GM21619 (cell line): ENCODE measurements around the gene MASP1.
"Not testable (repeated sequence)": the region's sequence is repeated elsewhere in the genome, so short reads cannot be mapped to it uniquely, and the experiment has no call there.

Experiments used
- ATAC-seq: cut with Tn5 transposase; IDR thresholded peaks from one replicate; pipeline ENCODE4 v1.9.1; 2021; ENCODE audit not compliant: unreplicated experiment

The MASP1 gene

GRCh38 chr3:187265461-187265955 lies 26.0 kb downstream of the MASP1 start:
- no peak for ATAC-seq

DNA sequence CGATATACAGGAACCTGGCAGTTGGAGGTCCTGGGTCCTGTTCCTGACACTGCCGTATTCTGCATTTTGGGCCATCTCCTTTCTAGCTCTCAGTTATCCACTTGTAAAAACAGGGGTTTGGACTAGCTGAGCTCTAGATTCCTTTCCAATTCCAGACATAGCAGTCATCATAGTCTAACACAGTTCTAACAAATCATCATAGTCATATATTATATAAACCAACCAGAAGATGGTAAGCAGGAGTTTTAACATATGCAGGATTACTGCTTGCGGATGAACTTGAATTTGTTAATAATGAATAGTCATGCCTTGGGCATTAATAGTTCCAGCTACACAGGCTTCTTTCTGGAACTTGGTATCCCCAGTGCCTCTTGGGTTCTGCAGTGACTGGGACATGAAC lies 26.6 kb downstream of the MASP1 start:
- no peak for ATAC-seq

GRCh38 chr3:187264021-187264420 lies 27.5 kb downstream of the MASP1 start:
- ATAC-seq: no peak

GRCh38 chr3:187263270-187263669 lies 28.3 kb downstream of the MASP1 start:
- ATAC-seq: no peak

DNA sequence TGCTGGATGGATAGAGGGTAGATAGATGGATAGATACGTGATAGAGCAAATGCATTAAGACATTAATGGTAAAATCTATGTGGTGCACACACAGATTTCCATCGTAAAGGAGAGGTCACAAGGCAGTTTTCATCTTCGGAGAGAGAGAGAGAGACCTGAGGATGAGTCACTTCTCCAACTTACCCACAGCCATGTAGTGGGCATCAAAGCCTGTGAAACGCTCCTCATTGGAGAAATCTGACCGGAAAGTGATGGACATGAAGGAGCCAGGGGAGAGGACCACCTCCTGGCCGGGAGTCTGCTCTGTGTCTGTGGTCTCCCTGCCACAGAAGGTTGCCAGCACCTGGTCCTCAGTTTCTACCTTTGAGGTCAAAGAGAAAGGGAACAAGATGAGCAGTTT lies 29.2 kb downstream of the MASP1 start:
- no peak for ATAC-seq

DNA sequence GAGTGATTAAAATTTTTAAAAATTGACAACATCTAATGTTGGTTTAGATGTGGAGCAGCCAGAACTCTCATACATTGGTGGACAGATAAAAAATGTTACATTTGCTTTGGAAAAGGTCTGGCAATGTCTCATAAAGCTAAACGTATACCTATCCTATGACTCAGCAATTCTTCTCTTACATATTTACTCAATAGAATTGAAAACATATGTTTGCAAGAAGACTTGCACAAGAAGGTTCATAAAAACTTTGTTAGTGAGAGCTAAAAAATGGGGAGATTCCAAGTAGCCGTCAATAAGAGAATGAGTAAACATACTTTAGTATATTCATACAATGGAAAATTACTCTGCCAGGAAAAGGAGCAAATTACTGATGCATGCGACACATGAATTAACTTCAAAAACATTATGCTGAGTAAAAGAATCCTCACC lies 30.0 kb downstream of the MASP1 start:
- ATAC-seq: no peak

- no peak for ATAC-seq
Observed at GRCh38 chr3:187259171-187259570, 32.4 kb downstream of the MASP1 start.

GRCh38 chr3:187257992-187258692 lies 33.4 kb downstream of the MASP1 start:
- ATAC-seq: no peak

- no peak for ATAC-seq
Observed at GRCh38 chr3:187257471-187257870, 34.1 kb downstream of the MASP1 start.

DNA sequence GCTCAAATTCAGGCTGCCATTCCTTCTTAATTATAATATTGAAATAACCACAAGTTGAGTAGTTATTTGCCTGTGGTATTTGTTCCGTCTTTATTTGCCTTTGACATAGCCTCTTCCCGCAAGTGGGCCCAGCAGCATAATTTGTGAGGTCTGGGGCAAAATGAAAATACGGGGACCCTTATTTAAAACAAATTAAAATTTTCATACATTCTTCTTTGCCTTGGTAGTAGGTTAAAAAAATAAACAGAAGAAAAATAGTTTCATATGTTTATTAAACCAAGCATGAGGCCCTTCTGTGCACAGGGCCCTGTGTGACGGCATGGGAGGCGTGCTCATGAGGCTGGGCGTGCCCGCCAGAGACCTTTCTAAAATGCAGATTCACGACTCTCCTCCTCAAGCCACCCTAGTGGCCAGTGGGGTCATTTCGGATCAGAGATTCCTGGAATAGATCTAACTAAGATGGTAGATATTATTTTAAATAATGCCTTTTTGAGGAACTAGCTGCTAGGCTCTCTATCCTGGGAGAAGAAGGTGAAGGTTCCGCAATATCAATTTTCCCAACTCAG lies 35.4 kb downstream of the MASP1 start:
- no peak for ATAC-seq

GRCh38 chr3:187255314-187255713 lies 36.2 kb downstream of the MASP1 start:
- ATAC-seq: no peak

DNA sequence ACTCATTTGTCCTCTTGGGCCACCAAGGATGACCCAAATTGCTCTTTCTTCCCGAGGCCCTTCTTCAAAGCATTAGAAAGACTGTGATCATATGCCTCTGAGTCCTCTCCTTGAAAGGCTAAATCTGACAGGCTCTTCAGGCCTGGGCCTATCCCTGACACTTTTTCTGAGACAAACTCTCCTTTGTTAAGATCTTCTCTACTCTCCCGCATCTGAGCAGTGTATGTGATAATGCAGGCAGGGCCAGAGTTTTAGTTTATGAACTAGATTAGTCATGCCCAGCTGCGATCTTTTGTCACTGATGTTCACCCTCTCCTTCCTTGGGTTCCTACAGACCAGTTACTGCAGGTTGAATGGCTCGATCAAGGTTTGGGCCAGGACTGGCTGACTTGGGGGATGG lies 39.2 kb downstream of the MASP1 start:
- ATAC-seq: no peak

GRCh38 chr3:187251599-187251998 lies 39.9 kb downstream of the MASP1 start:
- ATAC-seq: no peak

GRCh38 chr3:187247398-187247797 lies 44.1 kb downstream of the MASP1 start:
- ATAC-seq: no peak

- ATAC-seq: no peak
Observed at GRCh38 chr3:187243933-187244524, 47.5 kb downstream of the MASP1 start.

- no peak for ATAC-seq
Observed at GRCh38 chr3:187242900-187243299, 48.6 kb downstream of the MASP1 start.

DNA sequence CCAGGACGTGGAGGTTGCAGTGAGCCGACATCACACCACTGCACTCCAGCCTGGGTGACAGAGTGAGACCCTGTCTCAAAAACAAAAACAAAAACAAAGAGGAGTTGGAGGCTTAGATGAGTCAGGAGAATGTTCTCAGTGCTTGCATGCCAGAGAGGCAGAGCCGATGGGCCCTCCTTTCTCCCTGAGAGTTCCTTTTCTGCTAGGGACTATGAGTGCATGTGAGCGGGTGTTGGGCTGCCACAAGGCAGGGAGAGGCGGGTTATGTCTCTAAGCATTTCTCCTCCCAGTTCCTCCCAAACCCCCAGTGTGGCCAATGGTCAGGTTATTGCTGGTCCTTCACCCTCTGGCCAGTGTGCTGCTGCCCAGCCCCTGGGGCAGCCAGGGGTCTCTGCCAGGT lies 49.1 kb downstream of the MASP1 start:
- ATAC-seq: no peak

DNA sequence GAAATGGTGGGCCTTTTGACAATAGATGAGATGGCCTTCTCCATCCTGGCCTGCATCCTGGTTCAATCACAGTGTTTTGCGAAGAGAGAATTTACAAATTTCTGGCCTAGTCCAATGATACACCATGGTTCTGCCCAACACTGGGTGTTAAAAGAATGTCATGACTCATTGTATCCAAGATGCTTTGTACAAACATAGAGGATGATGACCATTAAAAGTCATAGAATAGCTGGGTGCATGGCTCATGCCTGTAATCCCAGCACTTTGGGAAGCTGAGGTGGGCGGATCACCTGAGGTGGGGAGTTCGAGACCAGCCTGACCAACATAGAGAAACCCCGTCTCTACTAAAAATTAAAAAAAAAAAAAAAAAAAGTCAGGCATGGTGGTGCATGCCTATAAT lies 52.7 kb downstream of the MASP1 start:
- not testable (repeated sequence) for ATAC-seq

- no peak for ATAC-seq
Observed at GRCh38 chr3:187238239-187238638, 53.3 kb downstream of the MASP1 start.

GRCh38 chr3:187237741-187238140 lies 53.8 kb downstream of the MASP1 start:
- ATAC-seq: no peak

DNA sequence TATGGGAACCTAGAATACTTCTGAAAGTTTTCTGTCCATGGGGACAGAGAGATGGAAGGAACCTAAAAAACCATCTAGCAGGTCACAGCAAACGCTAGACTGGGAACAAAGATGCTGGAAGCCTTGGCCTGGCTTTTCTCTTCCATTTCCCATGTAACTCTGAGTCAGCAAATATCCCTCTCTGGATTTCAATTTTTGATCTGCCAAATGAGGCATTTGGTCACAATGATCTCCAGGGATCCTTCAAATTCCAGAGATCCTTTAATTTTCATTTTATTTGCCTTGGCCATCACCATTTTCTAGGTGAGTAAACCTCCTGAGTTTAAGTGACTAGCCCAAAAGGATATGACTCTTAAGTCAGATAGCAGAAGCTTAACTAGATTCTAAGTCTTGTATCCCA lies 54.6 kb downstream of the MASP1 start:
- no peak for ATAC-seq

- no peak for ATAC-seq
Observed at GRCh38 chr3:187230011-187230410, 61.5 kb downstream of the MASP1 start.
